Sigmoid colon (tissue), 3 donors: ENCODE data around the gene CD2BP2.

Experiments used
- POLR2A ChIP-seq, 2 donors: fragments of 450-650 bp; IDR thresholded peaks; one replicate each; pipeline ENCODE4 v1.6.1; 2016; ENCODE audit warnings: antibody characterized with exemption in 2 of 2, mild to moderate bottlenecking in 2 of 2, moderate library complexity in 2 of 2
- TF ChIP-seq, protein P1 (sequence below), 4 experiments: fragments of 450-650 bp in 3 of 4; fragments of 200-600 bp in 1 of 4; IDR thresholded peaks; one replicate each; pipeline ENCODE4 v1.5.1; 2016 to 2019; ENCODE audit warnings: antibody characterized with exemption in 4 of 4, mild to moderate bottlenecking in 3 of 4, moderate library complexity in 2 of 4

GRCh38 chr16:30358577-30358936, 3.4 kb upstream of the CD2BP2 start:
- TF ChIP-seq POLR2A (IDR thresholded peaks at IDR 0.05), result no peak
- TF ChIP-seq, protein P1, sequence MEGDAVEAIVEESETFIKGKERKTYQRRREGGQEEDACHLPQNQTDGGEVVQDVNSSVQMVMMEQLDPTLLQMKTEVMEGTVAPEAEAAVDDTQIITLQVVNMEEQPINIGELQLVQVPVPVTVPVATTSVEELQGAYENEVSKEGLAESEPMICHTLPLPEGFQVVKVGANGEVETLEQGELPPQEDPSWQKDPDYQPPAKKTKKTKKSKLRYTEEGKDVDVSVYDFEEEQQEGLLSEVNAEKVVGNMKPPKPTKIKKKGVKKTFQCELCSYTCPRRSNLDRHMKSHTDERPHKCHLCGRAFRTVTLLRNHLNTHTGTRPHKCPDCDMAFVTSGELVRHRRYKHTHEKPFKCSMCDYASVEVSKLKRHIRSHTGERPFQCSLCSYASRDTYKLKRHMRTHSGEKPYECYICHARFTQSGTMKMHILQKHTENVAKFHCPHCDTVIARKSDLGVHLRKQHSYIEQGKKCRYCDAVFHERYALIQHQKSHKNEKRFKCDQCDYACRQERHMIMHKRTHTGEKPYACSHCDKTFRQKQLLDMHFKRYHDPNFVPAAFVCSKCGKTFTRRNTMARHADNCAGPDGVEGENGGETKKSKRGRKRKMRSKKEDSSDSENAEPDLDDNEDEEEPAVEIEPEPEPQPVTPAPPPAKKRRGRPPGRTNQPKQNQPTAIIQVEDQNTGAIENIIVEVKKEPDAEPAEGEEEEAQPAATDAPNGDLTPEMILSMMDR (IDR thresholded peaks at IDR 0.05), result no peak
